NCI-H460 (cell line): ENCODE results near the gene TBC1D2B. TPM values are rescaled to one million over a fixed set of nuclear protein-coding genes. Genes with fewer than 3 reads are reported as not detected.

ENCODE experiments used
- DNase-seq: peaks from one replicate; pipeline ENCODE4 v3.0.0-alpha.2; 2016; ENCODE audit warnings: low read depth; ENCODE audit errors: extremely low read depth
- total RNA-seq: library from RNA; depleted of rRNA; stranded (reverse); fragments of >200 nt; shearing (Covaris generic); gene quantifications from 2 replicates; pipeline ENCODE4 v1.2.3, GENCODE V29; 2014

The TBC1D2B gene
- total RNA-seq, 1 experiment from 2014 or later: 4.8 TPM

DNA sequence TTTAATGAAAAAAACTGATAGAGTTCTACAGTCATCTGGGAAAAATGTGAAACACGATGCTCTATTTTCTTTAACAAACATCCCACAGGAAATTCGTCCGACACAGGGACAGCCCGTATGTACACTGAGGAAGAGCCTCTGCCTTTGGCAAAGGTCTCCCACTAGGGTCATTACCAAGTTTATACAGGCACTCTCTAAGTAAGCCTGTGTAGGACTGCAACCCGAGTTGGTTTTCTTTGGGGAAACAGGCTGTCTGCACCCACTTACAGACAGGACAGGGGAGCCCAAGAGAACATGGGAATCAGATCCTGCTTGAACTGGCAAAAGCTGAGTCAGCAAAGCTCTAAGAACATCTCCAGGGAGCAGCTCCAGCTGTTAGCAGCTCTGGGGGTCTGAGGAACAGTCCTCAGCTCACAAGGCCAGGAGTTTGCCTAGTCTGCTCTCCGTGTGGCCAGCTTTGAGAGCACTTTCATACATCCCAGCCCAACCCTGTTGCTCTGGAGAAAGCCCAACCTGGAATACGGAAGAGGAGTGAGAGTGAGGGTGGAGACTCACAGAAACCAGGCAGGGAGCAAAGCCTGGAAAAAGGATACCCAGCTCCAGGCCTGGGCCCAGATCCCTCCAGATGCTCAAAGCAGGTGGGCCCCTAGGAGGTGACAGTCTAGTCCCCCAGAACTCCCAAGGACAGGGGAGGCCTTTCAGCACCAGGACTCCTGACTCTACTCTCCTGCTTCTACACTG is 1.9 kb downstream of the TBC1D2B start:
- DNase-seq: no peak

- DNase-seq: no peak
Measured at GRCh38 chr15:78073046-78073787, 4.3 kb downstream of the TBC1D2B start.

- DNase-seq: no peak
Measured at GRCh38 chr15:78072080-78072892, 5.2 kb downstream of the TBC1D2B start.

- DNase-seq: no peak
Measured at GRCh38 chr15:78071383-78071782, 6.1 kb downstream of the TBC1D2B start.

DNA sequence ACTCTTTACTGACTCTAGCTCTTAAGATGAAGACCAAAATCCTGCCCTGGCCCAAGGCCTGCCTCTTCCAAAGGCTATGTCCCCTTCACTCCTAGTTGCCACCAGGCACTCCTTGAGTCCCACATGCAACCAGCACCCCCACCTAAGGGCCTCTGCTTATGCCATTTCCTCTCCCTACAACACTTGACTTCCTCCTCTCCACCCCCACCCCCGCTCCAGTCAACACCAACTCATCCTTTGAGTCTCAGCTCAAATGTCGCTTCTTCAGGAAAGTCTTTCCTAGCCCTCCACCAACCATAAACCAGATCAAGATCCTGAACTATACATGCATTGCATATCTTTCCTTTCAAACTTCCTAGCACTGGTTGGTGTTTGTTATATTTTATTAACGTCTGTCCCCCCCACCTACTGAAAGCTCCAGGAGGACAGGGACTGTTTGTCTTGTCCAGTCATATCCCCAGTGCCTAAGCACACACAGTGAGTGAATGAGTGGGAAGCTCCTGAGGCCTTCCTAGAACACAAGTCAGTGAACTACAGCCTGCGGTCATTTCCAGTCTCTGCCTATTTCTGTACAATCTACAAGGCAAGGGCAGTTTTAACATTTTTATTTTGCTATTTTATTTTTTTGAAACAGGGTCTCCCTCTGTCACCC is 7.3 kb downstream of the TBC1D2B start:
- DNase-seq: no peak

GRCh38 chr15:78069462-78070029 is 8.0 kb downstream of the TBC1D2B start:
- no peak for DNase-seq

DNA sequence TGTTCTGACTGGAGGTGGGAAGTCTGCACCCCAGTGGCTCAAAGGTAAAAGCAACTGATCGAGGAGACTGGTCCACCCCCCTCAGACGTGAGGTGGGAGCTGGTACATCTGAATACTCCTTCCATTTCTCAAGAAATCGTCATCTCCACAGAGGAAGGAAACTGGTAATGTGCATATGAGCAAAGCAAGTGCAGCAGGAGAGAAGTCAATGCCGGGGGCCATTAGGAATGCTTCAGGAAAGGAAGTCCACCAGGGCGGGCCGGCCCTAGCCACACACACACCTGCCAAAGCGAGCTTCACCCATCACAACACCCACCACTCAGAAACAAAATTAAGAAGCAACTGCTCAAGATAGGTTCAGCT is 8.5 kb downstream of the TBC1D2B start:
- DNase-seq: no peak

- DNase-seq: no peak
Measured at GRCh38 chr15:78067328-78068228, 9.9 kb downstream of the TBC1D2B start.

- DNase-seq: no peak
Measured at GRCh38 chr15:78065973-78066946, 11.3 kb downstream of the TBC1D2B start.

DNA sequence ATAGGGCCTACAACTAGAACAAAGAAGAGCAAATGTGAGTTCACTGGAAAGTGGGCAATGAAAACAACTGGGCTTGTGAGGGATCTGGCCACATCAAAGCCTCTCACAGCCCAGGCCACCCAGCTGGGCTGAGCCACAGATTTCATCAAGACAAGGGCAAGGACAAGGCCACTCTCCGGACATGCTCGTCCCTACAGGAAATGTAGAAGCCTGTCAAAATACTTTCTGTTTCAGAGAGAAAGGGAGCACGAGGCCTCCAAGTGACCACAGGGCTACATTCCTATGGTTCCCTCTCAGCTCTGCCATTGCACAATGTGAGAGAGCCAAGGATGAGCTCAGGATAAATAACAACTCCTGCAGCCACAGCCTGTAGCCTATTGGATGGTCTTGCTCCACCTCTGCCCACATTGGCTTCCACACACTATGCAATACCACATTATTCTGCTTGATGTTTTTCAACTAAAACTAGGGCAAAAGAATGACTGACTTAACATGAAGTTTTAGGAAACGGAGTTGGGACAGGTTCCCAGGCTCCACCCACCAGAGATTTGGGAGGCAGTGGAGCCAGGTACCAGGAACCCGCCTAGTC is 12.1 kb downstream of the TBC1D2B start:
- DNase-seq: no peak

DNA sequence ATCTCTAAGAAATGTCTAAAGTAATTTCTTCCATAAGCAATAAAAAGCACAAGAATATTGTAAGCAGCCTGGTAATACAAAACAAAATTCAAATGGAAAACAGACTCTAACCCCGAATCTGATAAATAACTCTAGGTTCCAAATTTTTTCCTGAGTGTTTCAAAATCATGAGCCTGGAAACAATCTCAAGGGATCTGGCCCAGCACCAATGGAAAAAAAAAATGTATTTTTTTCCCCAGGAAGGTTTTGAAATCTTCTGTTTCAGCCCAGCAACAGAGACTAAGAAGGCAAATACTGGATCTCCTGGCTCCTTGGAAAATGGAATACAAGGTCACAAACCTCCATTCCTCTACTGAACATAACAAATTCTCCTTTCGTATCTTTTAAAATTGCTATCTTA is 13.0 kb downstream of the TBC1D2B start:
- no peak for DNase-seq

DNA sequence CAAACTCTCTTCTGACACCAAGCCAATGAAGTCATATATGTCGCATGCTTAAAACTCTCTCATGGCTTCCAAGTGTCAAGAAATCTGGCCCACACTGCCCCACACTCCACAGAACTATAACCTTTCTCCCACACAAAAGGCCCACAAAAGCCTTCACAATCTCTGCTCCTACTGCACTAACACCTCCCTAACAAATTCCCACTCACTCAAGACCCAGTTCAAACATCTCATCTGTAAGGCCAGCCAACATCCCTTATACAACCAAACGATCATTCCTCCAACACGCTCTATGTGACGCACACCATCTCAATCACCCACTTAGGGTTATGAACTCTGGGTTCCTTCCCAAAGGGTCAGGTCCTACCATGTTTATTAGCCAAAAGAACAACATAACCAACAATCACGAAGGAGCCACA is 13.5 kb downstream of the TBC1D2B start:
- no peak for DNase-seq

DNA sequence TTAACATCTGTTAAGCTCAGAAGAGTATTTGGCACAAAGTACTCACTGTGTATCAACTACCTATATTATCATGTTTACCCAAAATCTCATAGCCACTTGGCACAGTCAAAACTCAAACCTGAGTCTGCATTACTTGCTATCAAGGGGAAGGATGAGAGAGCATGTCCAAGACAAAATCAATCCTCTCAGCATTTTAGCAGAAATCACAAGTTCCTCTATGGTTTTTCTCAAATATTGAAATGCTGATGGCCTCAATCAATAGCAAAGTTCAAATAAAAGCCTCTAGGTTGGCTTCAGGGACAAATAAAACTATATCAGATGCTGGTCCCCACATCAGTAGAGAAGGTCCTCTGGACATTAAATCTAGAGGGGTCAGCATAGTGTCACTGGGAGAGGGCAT is 14.3 kb downstream of the TBC1D2B start:
- no peak for DNase-seq

DNA sequence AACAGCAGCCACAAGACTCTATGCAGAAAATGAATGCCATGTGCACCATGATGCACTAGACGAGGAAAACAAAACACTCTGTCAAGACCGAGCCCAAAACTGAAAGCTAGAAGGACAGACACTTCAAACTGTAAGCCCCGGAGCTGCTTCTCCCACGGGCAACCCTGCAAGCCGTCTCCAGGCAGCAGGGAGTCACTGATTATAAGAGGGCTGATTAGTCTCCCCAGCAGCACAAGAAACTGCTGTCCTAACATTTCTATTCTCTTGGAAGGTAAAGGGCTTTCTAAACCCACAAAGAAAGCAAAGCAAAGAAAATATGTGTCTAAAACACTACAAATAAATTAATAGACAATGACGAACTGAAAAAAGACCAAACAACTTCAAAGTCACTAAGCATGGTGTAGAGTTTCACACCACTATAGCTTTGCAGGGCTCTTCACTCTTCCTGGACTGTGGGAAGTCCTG is 15.5 kb downstream of the TBC1D2B start:
- DNase-seq: no peak

GRCh38 chr15:78060232-78060631 is 17.3 kb downstream of the TBC1D2B start:
- no peak for DNase-seq

DNA sequence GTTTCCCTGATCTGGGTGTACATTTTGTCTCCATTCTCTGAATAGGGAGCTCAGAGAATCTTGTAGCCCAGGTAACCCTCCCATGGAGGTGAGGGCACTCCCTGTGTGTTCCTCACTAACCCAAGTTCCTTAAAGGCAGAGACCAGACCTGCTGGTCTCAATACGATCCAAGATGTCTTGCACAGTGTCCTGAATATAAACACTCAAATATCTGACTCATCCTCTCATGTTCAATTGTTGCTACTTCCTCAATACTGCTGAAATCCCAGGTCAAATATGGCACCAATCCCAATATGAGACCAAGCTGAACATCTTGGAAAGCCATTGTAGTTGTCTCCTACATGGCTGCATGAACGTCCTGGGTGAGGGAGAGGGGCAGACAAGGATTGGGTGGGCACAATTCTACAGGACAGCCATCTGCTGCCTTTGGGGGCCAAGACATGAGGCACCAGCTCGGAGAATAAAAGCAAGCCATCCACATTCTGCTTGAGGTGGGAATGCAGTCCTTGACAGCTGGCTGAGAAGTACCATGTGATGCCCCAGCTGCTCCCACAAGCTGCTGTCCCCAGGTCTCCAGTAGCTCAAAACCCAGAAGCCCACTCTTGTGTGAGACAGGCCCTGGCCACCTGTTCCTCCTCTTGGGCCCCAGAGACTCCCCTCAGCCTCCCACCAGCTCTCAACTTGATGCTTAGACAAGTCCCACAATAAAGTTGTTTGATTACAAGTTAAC is 18.2 kb downstream of the TBC1D2B start:
- no peak for DNase-seq

DNA sequence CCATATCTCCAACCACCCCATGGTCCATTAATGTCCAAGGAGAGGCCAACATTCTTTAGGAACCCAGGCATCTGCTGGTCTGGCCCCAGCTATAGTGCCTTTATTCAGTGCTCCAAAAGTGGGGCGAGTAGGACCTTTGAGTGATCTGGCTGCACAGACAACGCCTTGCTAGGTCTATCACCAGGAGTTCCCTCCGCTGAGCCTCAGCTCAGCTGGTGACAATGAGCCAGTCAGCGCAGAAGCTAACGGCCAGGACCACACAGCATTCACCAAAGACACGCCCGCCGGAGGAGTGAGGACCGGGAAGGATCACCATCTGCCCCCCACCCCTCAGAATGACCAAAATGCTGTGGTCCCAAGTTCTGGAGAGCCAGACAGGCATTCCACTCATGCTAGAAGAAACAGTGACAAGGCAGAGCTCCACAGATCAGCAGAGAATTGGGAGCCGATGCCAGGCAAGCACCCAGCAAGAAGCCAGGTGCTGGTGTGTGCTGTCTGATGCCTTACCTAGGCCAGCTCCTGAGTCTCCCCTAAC is 19.0 kb downstream of the TBC1D2B start:
- DNase-seq: no peak
